ENCODE data around the gene COMTD1.

DNA sequence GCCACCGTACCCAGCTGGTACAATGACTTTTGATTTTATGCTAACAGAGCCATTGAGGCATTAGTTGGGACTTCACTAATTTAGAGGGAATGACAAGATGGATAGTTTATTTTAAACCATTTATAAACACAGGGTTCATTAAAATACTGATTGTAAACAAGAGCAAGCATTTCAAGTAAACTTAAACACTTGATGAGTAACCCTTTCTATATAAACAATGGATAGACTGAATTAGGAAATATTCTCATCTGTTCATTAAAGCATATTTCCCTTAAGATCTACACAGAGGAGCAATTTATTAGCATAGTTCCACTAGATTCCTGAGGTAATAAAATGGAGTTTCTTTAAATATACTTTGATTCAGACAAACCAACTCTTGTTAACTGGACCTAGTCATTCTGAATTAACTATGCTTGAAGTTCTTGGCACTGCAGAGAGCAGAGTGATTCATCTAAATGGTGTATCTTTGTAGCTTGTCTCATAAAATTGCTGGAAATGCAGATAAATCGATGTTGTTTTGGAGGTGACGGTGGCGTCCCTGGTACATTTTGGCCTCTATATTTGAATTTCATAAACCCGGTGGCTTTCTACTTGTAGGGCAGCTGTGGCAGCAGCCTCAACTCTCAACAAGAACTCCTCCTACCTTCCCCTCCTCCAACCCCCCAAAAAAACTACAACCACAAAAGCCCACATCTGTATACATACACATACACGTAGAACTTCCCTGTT is 40.6 kb downstream of the COMTD1 start:
- no peak for TF ChIP-seq POLR2A (IDR thresholded peaks at IDR 0.05; ENCODE audit: low read depth, low read length)
- TF ChIP-seq, protein P1, sequence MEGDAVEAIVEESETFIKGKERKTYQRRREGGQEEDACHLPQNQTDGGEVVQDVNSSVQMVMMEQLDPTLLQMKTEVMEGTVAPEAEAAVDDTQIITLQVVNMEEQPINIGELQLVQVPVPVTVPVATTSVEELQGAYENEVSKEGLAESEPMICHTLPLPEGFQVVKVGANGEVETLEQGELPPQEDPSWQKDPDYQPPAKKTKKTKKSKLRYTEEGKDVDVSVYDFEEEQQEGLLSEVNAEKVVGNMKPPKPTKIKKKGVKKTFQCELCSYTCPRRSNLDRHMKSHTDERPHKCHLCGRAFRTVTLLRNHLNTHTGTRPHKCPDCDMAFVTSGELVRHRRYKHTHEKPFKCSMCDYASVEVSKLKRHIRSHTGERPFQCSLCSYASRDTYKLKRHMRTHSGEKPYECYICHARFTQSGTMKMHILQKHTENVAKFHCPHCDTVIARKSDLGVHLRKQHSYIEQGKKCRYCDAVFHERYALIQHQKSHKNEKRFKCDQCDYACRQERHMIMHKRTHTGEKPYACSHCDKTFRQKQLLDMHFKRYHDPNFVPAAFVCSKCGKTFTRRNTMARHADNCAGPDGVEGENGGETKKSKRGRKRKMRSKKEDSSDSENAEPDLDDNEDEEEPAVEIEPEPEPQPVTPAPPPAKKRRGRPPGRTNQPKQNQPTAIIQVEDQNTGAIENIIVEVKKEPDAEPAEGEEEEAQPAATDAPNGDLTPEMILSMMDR (IDR thresholded peaks at IDR 0.05; ENCODE audit: extremely low read depth in 1 of 2, insufficient read depth in 1 of 2, low read depth in 1 of 2, low read length in 2 of 2): no peak
- no peak for TF ChIP-seq EZH2 (IDR thresholded peaks at IDR 0.05; ENCODE audit: borderline replicate concordance, low read depth, low read length, severe bottlenecking)
- TF ChIP-seq JUN (IDR thresholded peaks at IDR 0.05; ENCODE audit: borderline replicate concordance, insufficient read depth, insufficient read length, low read depth): no peak
- TF ChIP-seq POLR2AphosphoS5 (IDR thresholded peaks at IDR 0.05; ENCODE audit: insufficient read depth, low read depth, low read length): no peak
